ENCODE results near the gene FAM120C. TPM values are rescaled to one million over a fixed set of nuclear protein-coding genes. Genes with fewer than 3 reads are reported as not detected.

The FAM120C gene
- total RNA-seq, 1 experiment from 2014 or later = 8.2 TPM

- CTCF ChIA-PET = no interaction called here
- no peak overlapping the region for H2AFZ ChIP-seq (ENCODE audit: low read length)
- no peaks in the 10 kb centered on the region for H3K27me3 ChIP-seq (ENCODE audit: low read length)
- DNase-seq (no peak), ATAC-seq (no peak)
- BruUV-seq (replicated peaks) = no TSS peak
- no peaks in the 10 kb centered on the region for H3K9me3 ChIP-seq (ENCODE audit: low read length)
- H3K27ac ChIP-seq (ENCODE audit: low read length) = no peak overlapping the region
- no peak overlapping the region for H3K9ac ChIP-seq (ENCODE audit: low read length)
- intact Hi-C loops (cut with micrococcal nuclease) = no loop called here
- H3F3A ChIP-seq (ENCODE audit: low read length, unreplicated experiment) = no peaks in the 10 kb centered on the region
- H3K4me2 ChIP-seq (ENCODE audit: low read length) = no peak overlapping the region
- TF ChIP-seq EZH2phosphoT487 (IDR thresholded peaks at IDR 0.05; ENCODE audit: borderline replicate concordance, low read length) (no peak), CTCF (conservative IDR thresholded peaks at IDR 0.05; ENCODE audit: low read depth, low read length) (no peak), EZH2 (IDR thresholded peaks at IDR 0.05; ENCODE audit: low read length, unreplicated experiment) (no peak)
- H4K20me1 ChIP-seq (ENCODE audit: low read length) = 0 out of 2 replicates have a peak, but pooled peaks cover 2% of the 10 kb centered on the region
- POLR2A ChIA-PET (ENCODE audit: unreplicated experiment) = no interaction called here
- peaks cover 33% of the 10 kb centered on the region for H3K4me1 ChIP-seq (ENCODE audit: insufficient read depth, low read length)
- peaks cover 36% of the 10 kb centered on the region for H3K79me2 ChIP-seq (ENCODE audit: low read length)
- H3K4me3 ChIP-seq (ENCODE audit: low read length) = no peak overlapping the region
- H3K36me3 ChIP-seq (ENCODE audit: low read depth, low read length) = no peaks in the 10 kb centered on the region
- no peaks in the 10 kb centered on the region for H3K9me2 ChIP-seq (replicated peaks; ENCODE audit: low read length)
These were observed 1.4 kb upstream of the FAM120C start for GRCh38 chrX:54184474-54184873.

GRCh38 chrX:54182194-54182863 lies 725 bp downstream of the FAM120C start:
- Histone ChIP-seq H3F3A (ENCODE audit: low read length, unreplicated experiment) (peaks cover 6% of the 10 kb centered on the region), H3K79me2 (ENCODE audit: low read length) (peaks cover 56% of the 10 kb centered on the region), H3K9me3 (ENCODE audit: low read length) (no peaks in the 10 kb centered on the region), H4K20me1 (ENCODE audit: low read length) (0 out of 2 replicates have a peak, but pooled peaks cover 10% of the 10 kb centered on the region), H2AFZ (ENCODE audit: low read length) (peak overlapping the region; percentile 72), H3K4me1 (ENCODE audit: insufficient read depth, low read length) (peaks cover 53% of the 10 kb centered on the region), H3K27ac (ENCODE audit: low read length) (peak overlapping the region; percentile 88), H3K9me2 (replicated peaks; ENCODE audit: low read length) (no peaks in the 10 kb centered on the region), H3K4me3 (ENCODE audit: low read length) (peak overlapping the region; percentile 92), H3K36me3 (ENCODE audit: low read depth, low read length) (no peaks in the 10 kb centered on the region), H3K4me2 (ENCODE audit: low read length) (peak overlapping the region; percentile 97), H3K27me3 (ENCODE audit: low read length) (no peaks in the 10 kb centered on the region), H3K9ac (ENCODE audit: low read length) (peak overlapping the region; percentile 100)
- DNase-seq (peak; percentile 62), ATAC-seq (peak; percentile 57)
- CTCF ChIA-PET = no interaction called here
- TF ChIP-seq CTCF (conservative IDR thresholded peaks at IDR 0.05; ENCODE audit: low read depth, low read length) (no peak), EZH2phosphoT487 (IDR thresholded peaks at IDR 0.05; ENCODE audit: borderline replicate concordance, low read length) (no peak), EZH2 (IDR thresholded peaks at IDR 0.05; ENCODE audit: low read length, unreplicated experiment) (no peak)
- POLR2A ChIA-PET (ENCODE audit: unreplicated experiment) = interaction anchor here (0.8 kb wide), 1 partner anchor 139 kb away, joined by 3 read pairs; no protein-coding TSS in a partner anchor
- intact Hi-C loops (cut with micrococcal nuclease) = no loop called here
- no TSS peak for BruUV-seq (replicated peaks)

Measured in PC-3 (cell line).